GM12891 (cell line): ENCODE data around the gene IQGAP3.

Experiments
- DNase-seq: peaks from one replicate; pipeline ENCODE4 v3.0.0; 2011; ENCODE audit warnings: low spot score; ENCODE audit not compliant: insufficient read length
- FAIRE-seq: peaks from 2 replicates; lab custom pipeline; 2011; peaks lifted over from hg19 to GRCh38; lab: Jason Lieb, UNC
- PAX5 ChIP-seq: IDR thresholded peaks from 2 replicates; pipeline ENCODE4 v1.6.1; 2011; ENCODE audit warnings: low read length, moderate library complexity, mild to moderate bottlenecking; ENCODE audit not compliant: insufficient read depth, severe bottlenecking
- POLR2A ChIP-seq: IDR thresholded peaks from 2 replicates; pipeline ENCODE4 v1.6.1; 2011; ENCODE audit warnings: low read depth, low read length, control low read depth
- POLR2AphosphoS5 ChIP-seq: IDR thresholded peaks from 2 replicates; pipeline ENCODE4 v1.6.1; 2011; ENCODE audit warnings: low read depth, low read length, control low read depth
- POU2F2 ChIP-seq: IDR thresholded peaks from 2 replicates; pipeline ENCODE4 v1.6.1; 2011; ENCODE audit warnings: low read depth, mild to moderate bottlenecking, control low read depth, low read length, moderate library complexity
- SPI1 ChIP-seq: IDR thresholded peaks from 2 replicates; pipeline ENCODE4 v1.6.1; 2011; ENCODE audit warnings: low read depth, low read length, control low read depth
- TAF1 ChIP-seq: IDR thresholded peaks from 2 replicates; pipeline ENCODE4 v1.6.1; 2011; ENCODE audit warnings: low read depth, low read length, control low read depth

Gene IQGAP3

GRCh38 chr1:156586892-156587477 lies 14.6 kb upstream of the IQGAP3 start:
- FAIRE-seq = no peak
- DNase-seq = no peak
- no peak for TF ChIP-seq POLR2A
- no peak for TF ChIP-seq POU2F2
- no peak for TF ChIP-seq TAF1
- TF ChIP-seq SPI1 = no peak
- TF ChIP-seq POLR2AphosphoS5 = no peak
- TF ChIP-seq PAX5 = no peak

- DNase-seq = no peak
- FAIRE-seq = no peak
- no peak for TF ChIP-seq SPI1
- no peak for TF ChIP-seq PAX5
- no peak for TF ChIP-seq POU2F2
- TF ChIP-seq POLR2AphosphoS5 = no peak
- TF ChIP-seq POLR2A = no peak
- TF ChIP-seq TAF1 = no peak
These were observed 14.0 kb upstream of the IQGAP3 start for GRCh38 chr1:156586323-156586722.

- FAIRE-seq = peak; percentile 28
- no peak for DNase-seq
- TF ChIP-seq POU2F2 = no peak
These were observed 12.4 kb upstream of the IQGAP3 start for GRCh38 chr1:156584813-156585212.

- DNase-seq = peak; percentile 64
- TF ChIP-seq POU2F2 (no peak), POLR2A (no peak), SPI1 (peak; percentile 43), TAF1 (no peak), POLR2AphosphoS5 (no peak), PAX5 (peak; percentile 47)
- peak; percentile 20 for FAIRE-seq
These were observed 11.7 kb upstream of the IQGAP3 start for GRCh38 chr1:156583821-156584622.

GRCh38 chr1:156582388-156583017 lies 10.1 kb upstream of the IQGAP3 start:
- peak; percentile 53 for DNase-seq
- TF ChIP-seq POLR2A = no peak
- TF ChIP-seq PAX5 = no peak
- peak; percentile 73 for FAIRE-seq

GRCh38 chr1:156581661-156582387 lies 9.5 kb upstream of the IQGAP3 start:
- peak; percentile 48 for DNase-seq
- FAIRE-seq = peak; percentile 45
- no peak for TF ChIP-seq PAX5
- TF ChIP-seq SPI1 = no peak
- TF ChIP-seq POU2F2 = no peak
- no peak for TF ChIP-seq POLR2AphosphoS5
- TF ChIP-seq POLR2A = no peak
- no peak for TF ChIP-seq TAF1

GRCh38 chr1:156579472-156579871 lies 7.1 kb upstream of the IQGAP3 start, which contains the start of gene TTC24:
Gene TTC24, plus strand, starts transcription at chr1:156579723. Its CDS starts 1,642 bp downstream, at chr1:156581365.
- TF ChIP-seq POU2F2 (no peak), TAF1 (no peak), POLR2AphosphoS5 (no peak), PAX5 (no peak), SPI1 (no peak), POLR2A (no peak)
- DNase-seq = no peak
- no peak for FAIRE-seq

GRCh38 chr1:156578055-156578454 lies 5.7 kb upstream of the IQGAP3 start:
- no peak for DNase-seq
- no peak for TF ChIP-seq TAF1
- TF ChIP-seq POLR2AphosphoS5 = no peak
- no peak for TF ChIP-seq SPI1
- TF ChIP-seq POLR2A = no peak
- no peak for TF ChIP-seq PAX5
- no peak for FAIRE-seq

GRCh38 chr1:156577550-156577949 lies 5.2 kb upstream of the IQGAP3 start:
- TF ChIP-seq POLR2A (no peak), POU2F2 (no peak), SPI1 (no peak), PAX5 (no peak), POLR2AphosphoS5 (no peak), TAF1 (no peak)
- FAIRE-seq = no peak
- no peak for DNase-seq
